Measurements from ENCODE around the gene TP53TG5. TPM values are rescaled to one million over a fixed set of nuclear protein-coding genes. Genes with fewer than 3 reads are reported as not detected.

TP53TG5 gene
- total and polyA plus RNA-seq, 2 donors (not counting 1 experiment from before 2014, with no cell fraction given), result 0.14 TPM; not detected in 1

GRCh38 chr20:45322952-45323383, 55.2 kb downstream of the TP53TG5 start:
- H3K27ac ChIP-seq (ENCODE audit: insufficient read depth, low read length), result no peak overlapping the region
- H3K36me3 ChIP-seq (ENCODE audit: control insufficient read depth, insufficient read depth, low read length), result peaks cover 10% of the 10 kb centered on the region
- H3K4me1 ChIP-seq (ENCODE audit: control insufficient read depth, extremely low read depth, insufficient read depth, low read length), result no peaks in the 10 kb centered on the region
- no peak overlapping the region for H3K9ac ChIP-seq (ENCODE audit: insufficient read depth, low read length)
- H3K27me3 ChIP-seq (ENCODE audit: control insufficient read depth, insufficient read depth, low read length), result no peaks in the 10 kb centered on the region
- no peak overlapping the region for H3K4me3 ChIP-seq (replicated peaks in 1 of 4; ENCODE audit: control extremely low read depth in 1 of 4, insufficient read depth in 1 of 4, low read depth in 3 of 4, low read length in 4 of 4)
- no peaks in the 10 kb centered on the region for H3K79me2 ChIP-seq (ENCODE audit: control insufficient read depth, insufficient read depth, low read length)
- H2AFZ ChIP-seq (ENCODE audit: low read length), result no peak overlapping the region
- no peaks in the 10 kb centered on the region for H4K20me1 ChIP-seq (ENCODE audit: control insufficient read depth, extremely low read depth, insufficient read depth, low read length)
- DNase-seq (ENCODE audit: low read depth in 2 of 2), result peak; percentile 27 to 58
- no peaks in the 10 kb centered on the region for H3K9me3 ChIP-seq (ENCODE audit: control insufficient read depth, insufficient read depth, low read depth, low read length)
- no peak overlapping the region for H3K4me2 ChIP-seq (ENCODE audit: extremely low read depth, insufficient read depth, low read length)
- TF ChIP-seq, protein P1, sequence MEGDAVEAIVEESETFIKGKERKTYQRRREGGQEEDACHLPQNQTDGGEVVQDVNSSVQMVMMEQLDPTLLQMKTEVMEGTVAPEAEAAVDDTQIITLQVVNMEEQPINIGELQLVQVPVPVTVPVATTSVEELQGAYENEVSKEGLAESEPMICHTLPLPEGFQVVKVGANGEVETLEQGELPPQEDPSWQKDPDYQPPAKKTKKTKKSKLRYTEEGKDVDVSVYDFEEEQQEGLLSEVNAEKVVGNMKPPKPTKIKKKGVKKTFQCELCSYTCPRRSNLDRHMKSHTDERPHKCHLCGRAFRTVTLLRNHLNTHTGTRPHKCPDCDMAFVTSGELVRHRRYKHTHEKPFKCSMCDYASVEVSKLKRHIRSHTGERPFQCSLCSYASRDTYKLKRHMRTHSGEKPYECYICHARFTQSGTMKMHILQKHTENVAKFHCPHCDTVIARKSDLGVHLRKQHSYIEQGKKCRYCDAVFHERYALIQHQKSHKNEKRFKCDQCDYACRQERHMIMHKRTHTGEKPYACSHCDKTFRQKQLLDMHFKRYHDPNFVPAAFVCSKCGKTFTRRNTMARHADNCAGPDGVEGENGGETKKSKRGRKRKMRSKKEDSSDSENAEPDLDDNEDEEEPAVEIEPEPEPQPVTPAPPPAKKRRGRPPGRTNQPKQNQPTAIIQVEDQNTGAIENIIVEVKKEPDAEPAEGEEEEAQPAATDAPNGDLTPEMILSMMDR (conservative IDR thresholded peaks at IDR 0.05 in 1 of 2, IDR thresholded peaks at IDR 0.05 in 1 of 2; ENCODE audit: low read depth in 1 of 2, low read length in 2 of 2), result no peak
- no peak for TF ChIP-seq EZH2 (IDR thresholded peaks at IDR 0.05; ENCODE audit: low read length, missing control alignments)

Other genes starting within 250 kb of the TP53TG5 start
- gene PI3, start 203.4 kb downstream of the TP53TG5 start, total RNA-seq, result not detected in 2 replicates
- gene PI3, start 203.4 kb downstream of the TP53TG5 start, polyA plus RNA-seq, result not detected in 2 replicates
- gene SEMG1, start 171.3 kb downstream of the TP53TG5 start, total RNA-seq, result not detected in 2 replicates
- gene SEMG1, start 171.3 kb downstream of the TP53TG5 start, polyA plus RNA-seq, result not detected in 2 replicates
- gene SEMG2, start 157.0 kb downstream of the TP53TG5 start, total RNA-seq, result not detected in 2 replicates
- gene SEMG2, start 157.0 kb downstream of the TP53TG5 start, polyA plus RNA-seq, result not detected in 2 replicates
- gene SLPI, start 123.8 kb downstream of the TP53TG5 start, total RNA-seq, result 0.17 and 0.77 TPM in 2 replicates
- gene SLPI, start 123.8 kb downstream of the TP53TG5 start, polyA plus RNA-seq, result 3.7 TPM in 1 of 2 replicates, not detected in the other
- gene RBPJL, start 71.5 kb downstream of the TP53TG5 start, total RNA-seq, result not detected in 2 replicates
- not detected in 2 replicates for gene RBPJL, start 71.5 kb downstream of the TP53TG5 start, polyA plus RNA-seq
- gene MATN4, start 70.0 kb downstream of the TP53TG5 start, total RNA-seq, result under 0.01 TPM in 2 replicates
- gene MATN4, start 70.0 kb downstream of the TP53TG5 start, polyA plus RNA-seq, result 0.02 and 0.06 TPM in 2 replicates
- 142 and 175 TPM in 2 replicates for gene SDC4, start 29.9 kb downstream of the TP53TG5 start, total RNA-seq
- gene SDC4, start 29.9 kb downstream of the TP53TG5 start, polyA plus RNA-seq, result 226 and 312 TPM in 2 replicates
- 20.0 and 20.5 TPM in 2 replicates for gene SYS1, start 15.2 kb downstream of the TP53TG5 start, total RNA-seq
- gene SYS1, start 15.2 kb downstream of the TP53TG5 start, polyA plus RNA-seq, result 21.9 and 23.4 TPM in 2 replicates
- 3.9 and 4.8 TPM in 2 replicates for gene DBNDD2, start 30.0 kb upstream of the TP53TG5 start, total RNA-seq
- 28.1 and 51.8 TPM in 2 replicates for gene DBNDD2, start 30.0 kb upstream of the TP53TG5 start, polyA plus RNA-seq
- gene PIGT, start 37.8 kb upstream of the TP53TG5 start, total RNA-seq, result 25.8 and 26.2 TPM in 2 replicates
- gene PIGT, start 37.8 kb upstream of the TP53TG5 start, polyA plus RNA-seq, result 53.9 and 70.0 TPM in 2 replicates
- not detected in 2 replicates for gene WFDC2, start 91.4 kb upstream of the TP53TG5 start, total RNA-seq
- gene WFDC2, start 91.4 kb upstream of the TP53TG5 start, polyA plus RNA-seq, result not detected in 2 replicates
- gene SPINT3, start 137.3 kb upstream of the TP53TG5 start, total RNA-seq, result not detected in 2 replicates
- not detected in 2 replicates for gene SPINT3, start 137.3 kb upstream of the TP53TG5 start, polyA plus RNA-seq
- gene WFDC6, start 161.2 kb upstream of the TP53TG5 start, total RNA-seq, result not detected in 2 replicates
- not detected in 2 replicates for gene WFDC6, start 161.2 kb upstream of the TP53TG5 start, polyA plus RNA-seq
- not detected in 2 replicates for gene EPPIN, start 169.1 kb upstream of the TP53TG5 start, total RNA-seq
- gene EPPIN, start 169.1 kb upstream of the TP53TG5 start, polyA plus RNA-seq, result not detected in 2 replicates
- not detected in 2 replicates for gene WFDC8, start 201.0 kb upstream of the TP53TG5 start, total RNA-seq
- not detected in 2 replicates for gene WFDC8, start 201.0 kb upstream of the TP53TG5 start, polyA plus RNA-seq

All from fibroblast of lung (primary cell).